Astrocyte (in vitro differentiated cells and primary cell): ENCODE measurements around the gene NCAM1. TPM values are rescaled to one million over a fixed set of nuclear protein-coding genes. Genes with fewer than 3 reads are reported as not detected.

Experiments
- DNase-seq: peaks from one replicate; pipeline ENCODE4 v3.0.0-alpha.2; 2010; ENCODE audit warnings: low read depth
- FAIRE-seq: peaks from 2 replicates; lab custom pipeline; 2011; peaks lifted over from hg19 to GRCh38; lab: Jason Lieb, UNC
- H2AFZ ChIP-seq: 2 replicates; pipeline ENCODE4 v1.6.0; 2012; ENCODE audit warnings: low read depth, low read length, inconsistent platforms
- H3K27ac ChIP-seq: 2 replicates; pipeline ENCODE4 v1.5.1; 2011; ENCODE audit warnings: low read depth, low read length, inconsistent platforms
- H3K27me3 ChIP-seq: 2 replicates; pipeline ENCODE4 v1.6.0; 2011; ENCODE audit warnings: low read length, inconsistent platforms; ENCODE audit not compliant: insufficient read depth
- H3K36me3 ChIP-seq: 2 replicates; pipeline ENCODE4 v1.5.1; 2011; ENCODE audit warnings: low read length, inconsistent platforms; ENCODE audit not compliant: insufficient read depth
- H3K4me1 ChIP-seq: 2 replicates; pipeline ENCODE4 v1.5.1; 2011; ENCODE audit warnings: low read length, inconsistent platforms; ENCODE audit not compliant: insufficient read depth
- H3K4me2 ChIP-seq: 2 replicates; pipeline ENCODE4 v1.6.0; 2012; ENCODE audit warnings: low read length, inconsistent platforms
- H3K4me3 ChIP-seq: 2 replicates; pipeline ENCODE4 v1.5.1; 2011; ENCODE audit warnings: low read depth, mild to moderate bottlenecking, low read length, inconsistent platforms; ENCODE audit not compliant: insufficient read depth
- H3K79me2 ChIP-seq: 2 replicates; pipeline ENCODE4 v1.6.0; 2012; ENCODE audit warnings: mild to moderate bottlenecking, low read length, inconsistent platforms; ENCODE audit not compliant: insufficient read depth
- H3K9ac ChIP-seq: 2 replicates; pipeline ENCODE4 v1.6.0; 2012; ENCODE audit warnings: mild to moderate bottlenecking, low read length, inconsistent platforms
- H3K9me3 ChIP-seq: 2 replicates; pipeline ENCODE4 v1.5.1; 2012; ENCODE audit warnings: low read depth, mild to moderate bottlenecking, low read length, inconsistent platforms; ENCODE audit not compliant: insufficient read depth
- H4K20me1 ChIP-seq: 2 replicates; pipeline ENCODE4 v1.6.0; 2012; ENCODE audit warnings: low read length, inconsistent platforms; ENCODE audit not compliant: insufficient read depth
- H3K27ac Mint-ChIP-seq: one replicate; pipeline ENCODE4 v1.8.0; 2021; ENCODE audit warnings: mild to moderate bottlenecking, mixed read lengths; ENCODE audit not compliant: unreplicated experiment
- H3K27me3 Mint-ChIP-seq: one replicate; pipeline ENCODE4 v1.8.0; 2021; ENCODE audit warnings: low read depth, mixed read lengths; ENCODE audit not compliant: unreplicated experiment
- H3K36me3 Mint-ChIP-seq: one replicate; pipeline ENCODE4 v1.8.0; 2021; ENCODE audit warnings: low read depth, mixed read lengths; ENCODE audit not compliant: unreplicated experiment
- H3K4me1 Mint-ChIP-seq: one replicate; pipeline ENCODE4 v1.8.0; 2021; ENCODE audit warnings: low read depth, mixed read lengths; ENCODE audit not compliant: unreplicated experiment
- H3K4me3 Mint-ChIP-seq: one replicate; pipeline ENCODE4 v1.8.0; 2021; ENCODE audit warnings: mild to moderate bottlenecking, moderate library complexity, mixed read lengths; ENCODE audit not compliant: unreplicated experiment
- H3K9me3 Mint-ChIP-seq: one replicate; pipeline ENCODE4 v1.8.0; 2021; ENCODE audit warnings: mild to moderate bottlenecking, mixed read lengths; ENCODE audit not compliant: unreplicated experiment
- EZH2 ChIP-seq: IDR thresholded peaks from 2 replicates; pipeline ENCODE4 v1.6.1; 2012; ENCODE audit warnings: mild to moderate bottlenecking, low read length, inconsistent platforms; ENCODE audit not compliant: insufficient read depth
- total RNA-seq: library from RNA; stranded (reverse); gene quantifications from 2 replicates; pipeline ENCODE4 v1.2.1, GENCODE V29; 2021
- TF ChIP-seq, protein P1 (sequence below): IDR thresholded peaks from 2 replicates; pipeline ENCODE4 v1.5.1; 2011; ENCODE audit warnings: low read depth, mild to moderate bottlenecking, inconsistent platforms, low read length, moderate library complexity; ENCODE audit not compliant: insufficient read depth

The NCAM1 gene
- total RNA-seq, 1 donor from 2014 or later: 17.4 TPM

DNA sequence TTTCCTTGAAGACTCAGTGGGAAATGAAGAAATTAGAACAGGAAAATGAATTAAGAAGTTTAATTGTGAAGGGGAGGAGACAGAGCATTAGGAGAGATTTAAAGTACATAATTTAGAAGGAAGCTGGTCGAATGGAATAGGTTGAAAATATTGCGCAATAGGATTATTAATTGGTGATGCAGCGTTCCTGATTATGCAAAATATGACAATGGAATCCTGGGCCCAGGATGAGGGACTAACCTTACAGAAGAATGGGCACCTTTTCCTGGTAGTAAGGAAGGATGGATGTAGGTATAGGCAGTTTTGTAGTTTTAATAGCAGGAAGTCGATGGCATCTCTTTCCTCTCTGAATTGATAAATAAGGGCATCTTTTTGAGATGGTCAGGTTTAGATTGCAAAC, 360.9 kb downstream of the NCAM1 start:
- Histone ChIP-seq H3K27me3 (no peaks in the 10 kb centered on the region), H3K79me2 (no peaks in the 10 kb centered on the region), H2AFZ (no peak overlapping the region), H3K36me3 (no peaks in the 10 kb centered on the region), H3K4me2 (no peak overlapping the region), H3K27ac (no peak overlapping the region), H4K20me1 (no peaks in the 10 kb centered on the region), H3K9ac (no peak overlapping the region), H3K4me3 (no peak overlapping the region), H3K4me1 (no peaks in the 10 kb centered on the region), H3K9me3 (no peaks in the 10 kb centered on the region)
- DNase-seq (no peak), FAIRE-seq (no peak)
- no peaks in the 10 kb centered on the region for H3K27me3 Mint-ChIP-seq
- H3K27ac Mint-ChIP-seq: no peak overlapping the region
- H3K9me3 Mint-ChIP-seq: no peaks in the 10 kb centered on the region
- peaks cover 11% of the 10 kb centered on the region for H3K36me3 Mint-ChIP-seq
- H3K4me1 Mint-ChIP-seq: no peaks in the 10 kb centered on the region
- H3K4me3 Mint-ChIP-seq: no peak overlapping the region
- TF ChIP-seq, protein P1, sequence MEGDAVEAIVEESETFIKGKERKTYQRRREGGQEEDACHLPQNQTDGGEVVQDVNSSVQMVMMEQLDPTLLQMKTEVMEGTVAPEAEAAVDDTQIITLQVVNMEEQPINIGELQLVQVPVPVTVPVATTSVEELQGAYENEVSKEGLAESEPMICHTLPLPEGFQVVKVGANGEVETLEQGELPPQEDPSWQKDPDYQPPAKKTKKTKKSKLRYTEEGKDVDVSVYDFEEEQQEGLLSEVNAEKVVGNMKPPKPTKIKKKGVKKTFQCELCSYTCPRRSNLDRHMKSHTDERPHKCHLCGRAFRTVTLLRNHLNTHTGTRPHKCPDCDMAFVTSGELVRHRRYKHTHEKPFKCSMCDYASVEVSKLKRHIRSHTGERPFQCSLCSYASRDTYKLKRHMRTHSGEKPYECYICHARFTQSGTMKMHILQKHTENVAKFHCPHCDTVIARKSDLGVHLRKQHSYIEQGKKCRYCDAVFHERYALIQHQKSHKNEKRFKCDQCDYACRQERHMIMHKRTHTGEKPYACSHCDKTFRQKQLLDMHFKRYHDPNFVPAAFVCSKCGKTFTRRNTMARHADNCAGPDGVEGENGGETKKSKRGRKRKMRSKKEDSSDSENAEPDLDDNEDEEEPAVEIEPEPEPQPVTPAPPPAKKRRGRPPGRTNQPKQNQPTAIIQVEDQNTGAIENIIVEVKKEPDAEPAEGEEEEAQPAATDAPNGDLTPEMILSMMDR: no peak
- TF ChIP-seq EZH2: no peak

DNA sequence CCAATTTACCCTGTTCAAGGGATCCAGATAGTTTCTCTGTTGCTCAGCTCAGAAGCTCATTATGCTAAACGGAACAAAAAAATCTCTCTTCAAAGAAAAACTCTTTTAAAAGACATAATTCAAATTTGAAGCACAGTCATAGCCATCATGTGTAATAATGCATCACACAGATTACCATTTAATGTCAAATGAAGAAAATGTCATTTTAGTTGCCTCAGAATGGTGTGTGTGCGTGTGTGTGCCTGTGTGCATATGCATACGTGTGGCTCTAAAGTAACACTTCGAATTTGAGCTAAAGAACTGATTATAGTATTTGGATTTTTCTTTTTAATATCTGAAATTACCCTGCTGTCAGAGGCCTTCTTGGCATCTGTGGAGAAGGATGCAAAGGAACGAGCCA, 363.0 kb downstream of the NCAM1 start:
- no peak for DNase-seq
- Histone ChIP-seq H3K4me2 (no peak overlapping the region), H4K20me1 (no peaks in the 10 kb centered on the region), H3K27ac (no peak overlapping the region), H3K27me3 (no peaks in the 10 kb centered on the region), H3K4me1 (no peaks in the 10 kb centered on the region), H3K4me3 (no peak overlapping the region), H3K36me3 (no peaks in the 10 kb centered on the region), H3K9ac (no peak overlapping the region), H3K9me3 (no peaks in the 10 kb centered on the region), H3K79me2 (no peaks in the 10 kb centered on the region), H2AFZ (no peak overlapping the region)
- no peak for FAIRE-seq
- no peaks in the 10 kb centered on the region for H3K27me3 Mint-ChIP-seq
- no peak for TF ChIP-seq EZH2
- H3K4me3 Mint-ChIP-seq: no peak overlapping the region
- H3K4me1 Mint-ChIP-seq: no peaks in the 10 kb centered on the region
- no peaks in the 10 kb centered on the region for H3K9me3 Mint-ChIP-seq
- H3K36me3 Mint-ChIP-seq: peaks cover 15% of the 10 kb centered on the region
- H3K27ac Mint-ChIP-seq: no peak overlapping the region
